ENCODE data around the gene RB1. TPM values are rescaled to one million over a fixed set of nuclear protein-coding genes. Genes with fewer than 3 reads are reported as not detected.

Gene RB1
- total RNA-seq, 1 donor from 2014 or later: 23.8 TPM

- Histone ChIP-seq H3K27ac (replicated peaks) (no peak overlapping the region), H3K9me3 (replicated peaks) (no peaks in the 10 kb centered on the region), H3K27me3 (ENCODE audit: low read depth) (no peaks in the 10 kb centered on the region), H3K36me3 (peaks cover 58% of the 10 kb centered on the region), H3K4me1 (peaks cover 38% of the 10 kb centered on the region), H3K4me3 (no peak overlapping the region)
- TF ChIP-seq CTCF (IDR thresholded peaks at IDR 0.05; ENCODE audit: borderline replicate concordance): no peak
- no peak for DNase-seq
- intact Hi-C loops (cut with micrococcal nuclease): no loop called here
Measured at GRCh38 chr13:48266150-48266549, 37.4 kb upstream of the RB1 start.

DNA sequence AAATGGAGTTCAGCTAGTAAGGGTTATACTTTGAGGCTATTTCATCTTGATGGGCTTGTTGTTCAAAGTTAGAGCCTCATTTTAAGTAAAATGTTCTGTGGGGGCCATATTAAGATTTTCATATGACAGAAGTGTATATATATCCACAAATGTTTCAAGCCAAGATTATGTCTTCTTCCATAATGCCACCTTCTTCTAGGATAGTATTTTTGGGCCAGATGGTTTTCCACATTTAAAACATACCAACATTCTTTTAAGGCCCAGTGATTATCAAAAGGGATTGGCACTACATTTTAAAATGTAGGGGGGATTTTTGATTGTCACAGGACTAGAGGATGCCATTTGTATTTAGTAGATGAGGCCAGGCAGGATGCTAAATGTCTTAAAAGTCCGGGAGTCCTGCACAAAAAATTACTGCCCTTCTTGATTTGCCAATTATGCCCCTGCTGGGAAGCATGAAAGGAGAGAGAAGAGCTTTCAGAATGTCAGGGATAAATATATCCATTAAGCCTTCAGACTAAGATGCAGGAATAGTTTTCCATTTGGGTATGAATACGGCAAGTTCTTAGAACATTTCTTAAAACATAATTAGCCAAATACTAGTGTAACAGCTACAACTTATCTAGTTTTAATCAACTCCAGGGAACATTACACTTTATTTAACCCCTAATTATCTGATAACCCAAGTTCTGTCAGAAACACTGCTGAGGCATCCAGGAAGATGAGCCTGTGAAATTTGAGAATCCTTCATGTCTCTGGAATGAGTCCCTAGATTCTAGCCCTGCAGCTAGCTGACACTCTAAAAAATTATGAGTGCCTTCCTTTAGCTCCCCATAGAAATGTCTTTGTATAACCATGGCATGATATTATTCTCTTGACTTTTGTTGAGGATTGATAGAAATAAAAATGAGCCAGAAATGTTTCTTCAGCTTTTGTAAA is 36.6 kb upstream of the RB1 start:
- no peak for TF ChIP-seq CTCF (IDR thresholded peaks at IDR 0.05; ENCODE audit: borderline replicate concordance)
- no peak overlapping the region for H3K4me3 ChIP-seq
- peaks cover 50% of the 10 kb centered on the region for H3K36me3 ChIP-seq
- H3K4me1 ChIP-seq: peaks cover 38% of the 10 kb centered on the region
- no peaks in the 10 kb centered on the region for H3K9me3 ChIP-seq (replicated peaks)
- peak overlapping the region; percentile 16 for H3K27ac ChIP-seq (replicated peaks)
- intact Hi-C loops (cut with micrococcal nuclease): no loop called here
- no peak for DNase-seq
- H3K27me3 ChIP-seq (ENCODE audit: low read depth): no peaks in the 10 kb centered on the region

GRCh38 chr13:48268019-48268418 is 35.5 kb upstream of the RB1 start:
- no peaks in the 10 kb centered on the region for H3K9me3 ChIP-seq (replicated peaks)
- no peak for DNase-seq
- H3K27me3 ChIP-seq (ENCODE audit: low read depth): no peaks in the 10 kb centered on the region
- peaks cover 41% of the 10 kb centered on the region for H3K36me3 ChIP-seq
- peaks cover 43% of the 10 kb centered on the region for H3K4me1 ChIP-seq
- H3K4me3 ChIP-seq: no peak overlapping the region
- intact Hi-C loops (cut with micrococcal nuclease): no loop called here
- no peak overlapping the region for H3K27ac ChIP-seq (replicated peaks)
- no peak for TF ChIP-seq CTCF (IDR thresholded peaks at IDR 0.05; ENCODE audit: borderline replicate concordance)

GRCh38 chr13:48273346-48273745 is 30.2 kb upstream of the RB1 start:
- peaks cover 23% of the 10 kb centered on the region for H3K4me1 ChIP-seq
- TF ChIP-seq CTCF (IDR thresholded peaks at IDR 0.05; ENCODE audit: borderline replicate concordance): no peak
- intact Hi-C loops (cut with micrococcal nuclease): no loop called here
- H3K4me3 ChIP-seq: no peak overlapping the region
- H3K27me3 ChIP-seq (ENCODE audit: low read depth): no peaks in the 10 kb centered on the region
- no peak overlapping the region for H3K27ac ChIP-seq (replicated peaks)
- H3K36me3 ChIP-seq: peaks cover 22% of the 10 kb centered on the region
- DNase-seq: no peak
- H3K9me3 ChIP-seq (replicated peaks): no peaks in the 10 kb centered on the region

DNA sequence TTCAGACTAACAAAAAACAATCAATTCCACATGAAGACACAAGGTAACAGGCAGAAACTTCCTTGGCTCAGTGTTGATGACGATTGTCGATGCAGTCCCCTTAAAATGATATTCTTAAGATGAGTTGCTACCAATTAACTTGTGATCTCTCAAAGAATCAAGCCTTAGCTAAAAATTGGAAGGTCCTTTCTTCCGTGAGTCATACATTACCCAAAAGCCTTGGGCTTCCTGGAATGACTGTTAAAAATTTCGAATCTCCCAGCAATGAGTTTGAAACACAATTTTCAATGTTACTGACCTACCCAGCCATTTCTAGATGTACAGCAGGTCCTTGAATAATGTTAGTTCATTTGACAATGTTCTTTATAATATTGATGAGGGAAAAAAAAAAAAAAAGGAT is 28.0 kb upstream of the RB1 start:
- no peak for TF ChIP-seq CTCF (IDR thresholded peaks at IDR 0.05; ENCODE audit: borderline replicate concordance)
- intact Hi-C loops (cut with micrococcal nuclease): no loop called here
- H3K9me3 ChIP-seq (replicated peaks): no peaks in the 10 kb centered on the region

More for the DNA sequence above, 28.0 kb upstream of the RB1 start:
- Histone ChIP-seq H3K4me3 (no peak overlapping the region), H3K36me3 (peaks cover 5% of the 10 kb centered on the region), H3K27ac (replicated peaks) (no peak overlapping the region), H3K4me1 (peaks cover 25% of the 10 kb centered on the region), H3K27me3 (ENCODE audit: low read depth) (no peaks in the 10 kb centered on the region)
- DNase-seq: no peak

Measured in left ventricle myocardium inferior (tissue), 1 donor.